Measurements from ENCODE around the gene MALRD1.

Gene MALRD1

DNA sequence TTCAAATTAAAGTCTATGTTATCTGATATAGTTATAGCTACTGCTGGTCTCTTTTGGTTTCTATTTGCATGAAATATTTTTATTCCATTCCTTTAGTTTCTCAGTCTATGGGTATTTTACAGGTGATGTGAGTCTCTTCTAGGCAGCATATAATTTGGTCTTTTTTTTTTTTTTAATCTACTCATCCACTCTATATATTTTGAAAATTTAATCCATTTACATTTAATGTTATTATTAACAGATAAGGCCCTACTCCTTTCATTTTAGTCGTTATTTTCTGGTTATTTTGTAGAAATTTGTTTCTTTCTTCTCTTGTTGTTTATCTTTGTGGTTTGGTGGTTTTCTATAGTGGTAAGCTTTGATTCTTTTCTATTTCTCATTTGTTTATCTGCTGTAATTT is 58.8 kb downstream of the MALRD1 start:
- DNase-seq (ENCODE audit: low read depth in 2 of 2): no peak

GRCh38 chr10:19111501-19112267 is 63.1 kb downstream of the MALRD1 start:
- no peak for DNase-seq (ENCODE audit: low read depth in 2 of 2)

DNA sequence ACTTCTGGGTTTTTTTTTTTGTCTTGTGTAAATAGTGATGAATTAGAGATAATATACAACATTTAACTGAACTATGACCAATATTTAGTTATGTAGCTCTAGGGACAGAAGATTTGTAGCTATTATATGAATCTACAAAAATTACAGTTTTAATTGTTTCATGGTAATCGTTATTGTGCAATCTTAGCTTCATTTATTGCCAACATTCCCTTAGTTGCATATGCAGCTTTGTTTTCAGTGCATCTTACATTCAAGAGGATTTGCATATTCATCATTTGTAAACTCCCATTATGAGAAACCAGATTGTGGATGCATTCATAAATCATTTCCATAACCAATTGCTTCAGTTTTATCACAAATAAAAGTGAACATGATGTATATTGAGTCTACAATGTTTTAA is 68.8 kb downstream of the MALRD1 start:
- no peak for DNase-seq (ENCODE audit: low read depth in 2 of 2)

DNA sequence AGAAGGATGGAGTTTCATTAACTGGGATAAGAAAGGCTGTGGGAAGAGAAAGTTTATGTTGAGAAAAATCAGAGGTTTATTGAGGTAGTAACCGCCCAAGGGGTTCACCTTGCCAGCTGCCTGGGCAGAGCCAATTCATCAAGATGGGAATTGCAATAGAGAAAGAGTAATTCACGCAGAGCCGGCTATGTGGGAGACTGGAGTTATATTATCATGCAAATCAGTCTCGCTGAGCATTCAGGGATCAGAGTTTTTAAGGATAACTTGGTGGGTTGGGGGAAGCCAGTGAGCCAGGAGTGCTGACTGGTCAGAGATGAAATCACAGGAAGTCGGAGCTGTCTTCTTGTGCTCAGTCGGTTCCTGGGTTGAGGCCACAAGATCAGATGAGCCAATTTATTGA is 70.6 kb downstream of the MALRD1 start:
- no peak for DNase-seq (ENCODE audit: low read depth in 2 of 2)

GRCh38 chr10:19120381-19120908 is 71.8 kb downstream of the MALRD1 start:
- DNase-seq (ENCODE audit: low read depth in 2 of 2): no peak

GRCh38 chr10:19133992-19134391 is 85.4 kb downstream of the MALRD1 start:
- no peak for DNase-seq (ENCODE audit: low read depth in 2 of 2)

DNA sequence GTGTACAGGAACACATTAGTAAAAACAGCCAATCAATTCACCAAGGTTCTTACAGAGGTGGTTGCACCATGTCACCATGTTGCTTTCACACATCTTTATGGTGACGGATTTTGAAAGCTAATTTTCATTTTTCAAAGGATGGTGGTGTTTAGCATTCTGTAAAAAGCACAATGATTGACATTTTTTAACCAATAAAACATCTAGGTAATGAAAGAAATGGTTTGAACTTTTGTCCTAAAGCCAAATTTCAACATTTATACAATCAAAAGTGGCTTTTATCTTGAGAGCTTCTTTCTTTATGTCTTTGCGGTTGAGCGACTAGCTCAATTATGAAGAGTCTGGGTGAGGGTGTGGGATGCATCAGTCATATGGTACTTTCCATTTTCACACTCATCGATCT is 94.4 kb downstream of the MALRD1 start:
- no peak for DNase-seq (ENCODE audit: low read depth in 2 of 2)

DNA sequence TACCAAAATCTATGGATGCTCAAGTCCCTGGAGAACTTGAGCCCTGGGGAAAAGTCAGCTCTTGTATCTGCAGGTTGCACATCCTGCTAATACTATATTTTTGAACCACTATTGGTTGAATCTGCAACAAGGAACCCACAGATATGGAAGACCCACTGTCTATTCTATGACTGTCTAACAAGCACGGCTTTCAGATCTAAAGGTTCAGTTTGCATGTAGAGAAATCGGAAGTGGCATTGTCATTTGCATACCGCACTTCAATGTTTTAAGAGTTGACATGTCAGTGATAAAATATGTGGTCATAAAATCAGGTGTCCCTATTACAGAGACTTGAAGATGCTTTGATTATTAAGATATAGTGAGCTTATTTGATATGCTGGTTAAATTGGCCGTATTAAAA is 95.6 kb downstream of the MALRD1 start:
- no peak for DNase-seq (ENCODE audit: low read depth in 2 of 2)

DNA sequence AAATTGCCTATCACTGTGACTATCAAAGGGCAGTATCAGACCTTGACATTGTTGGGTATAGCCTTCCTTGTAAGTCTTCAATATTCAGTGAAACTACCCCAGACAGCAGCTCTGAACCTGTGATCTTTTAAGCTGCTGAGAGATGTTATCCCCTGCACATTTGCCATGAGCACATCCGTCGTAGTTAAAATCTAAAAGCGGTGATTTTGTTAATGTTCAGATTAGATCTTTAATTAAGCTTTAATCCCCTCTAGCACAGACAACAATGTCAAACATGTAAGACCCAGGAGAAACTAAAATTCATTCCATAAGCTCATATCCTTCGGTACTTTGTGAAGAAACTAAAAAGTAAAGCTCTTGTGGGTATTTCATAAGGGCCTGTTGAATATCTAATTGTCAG is 105.8 kb downstream of the MALRD1 start:
- DNase-seq (ENCODE audit: low read depth in 2 of 2): no peak

- DNase-seq (ENCODE audit: low read depth in 2 of 2): no peak
These were observed 109.8 kb downstream of the MALRD1 start for GRCh38 chr10:19158358-19158757.

GRCh38 chr10:19158870-19159269 is 110.3 kb downstream of the MALRD1 start:
- no peak for DNase-seq (ENCODE audit: low read depth in 2 of 2)

- no peak for DNase-seq (ENCODE audit: low read depth in 2 of 2)
These were observed 115.9 kb downstream of the MALRD1 start for GRCh38 chr10:19164461-19164860.

GRCh38 chr10:19168584-19168983 is 120.0 kb downstream of the MALRD1 start:
- DNase-seq (ENCODE audit: low read depth in 2 of 2): no peak

- no peak for DNase-seq (ENCODE audit: low read depth in 2 of 2)
These were observed 120.4 kb downstream of the MALRD1 start for GRCh38 chr10:19169041-19169440.

DNA sequence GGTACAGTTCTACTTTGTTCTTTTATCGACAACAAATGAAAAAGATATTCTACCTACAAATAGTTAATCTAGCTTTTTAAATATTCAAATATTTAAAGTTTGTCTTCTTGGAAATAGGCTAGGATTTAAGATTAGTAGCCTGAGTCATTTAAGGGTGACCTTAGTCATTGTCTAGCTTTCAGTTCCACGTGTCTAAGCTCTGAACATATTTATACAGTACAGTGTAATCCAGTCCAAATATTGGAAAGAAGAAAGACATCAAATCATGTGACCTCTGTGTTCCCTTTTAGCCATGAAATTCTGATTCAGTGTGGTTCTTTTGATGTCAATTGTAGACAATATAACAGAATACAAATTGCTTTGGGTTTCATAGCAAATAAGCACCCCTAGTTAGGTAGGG is 121.1 kb downstream of the MALRD1 start:
- DNase-seq (ENCODE audit: low read depth in 2 of 2): no peak

DNA sequence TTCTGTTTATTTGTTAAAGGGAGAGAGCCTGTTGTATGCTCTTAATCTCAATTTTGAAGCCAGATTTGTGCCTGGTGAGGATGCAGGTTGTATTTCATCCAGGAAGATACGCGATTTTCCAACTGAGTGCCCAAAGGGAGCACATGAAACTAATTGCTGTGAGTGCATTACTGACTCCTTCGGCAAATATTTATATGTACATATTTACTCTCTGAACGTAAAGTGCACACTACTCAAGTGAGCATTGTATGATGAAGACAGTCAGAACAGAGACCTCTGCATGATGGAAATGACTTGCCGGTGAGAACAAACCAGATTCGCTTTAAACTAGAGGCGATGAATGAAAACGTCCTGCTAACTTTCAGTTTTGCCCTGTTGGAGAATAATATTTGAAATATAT is 130.1 kb downstream of the MALRD1 start:
- DNase-seq (ENCODE audit: low read depth in 2 of 2): no peak

GRCh38 chr10:19184891-19185290 is 136.3 kb downstream of the MALRD1 start:
- DNase-seq (ENCODE audit: low read depth in 2 of 2): no peak

- no peak for DNase-seq (ENCODE audit: low read depth in 2 of 2)
These were observed 146.3 kb downstream of the MALRD1 start for GRCh38 chr10:19194866-19195265.

DNA sequence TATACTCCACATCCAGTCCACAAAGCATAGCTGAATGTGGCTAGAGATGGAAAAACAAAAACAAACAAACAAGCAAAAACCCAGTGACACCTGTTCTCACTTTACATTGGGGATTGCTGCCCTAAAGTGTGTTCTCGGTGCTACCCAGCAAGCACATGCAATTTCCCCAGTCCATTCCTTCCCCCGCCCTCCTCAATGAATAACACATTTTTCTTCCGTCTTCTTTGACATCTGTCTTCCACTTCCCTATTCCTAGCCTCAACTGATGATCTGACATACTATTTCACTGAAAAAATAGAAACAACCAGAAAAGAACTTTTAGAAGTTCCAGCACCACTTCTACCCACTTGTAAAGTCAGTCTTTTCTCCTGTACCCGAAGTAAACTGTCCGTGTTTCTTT is 147.1 kb downstream of the MALRD1 start:
- no peak for DNase-seq (ENCODE audit: low read depth in 2 of 2)

GRCh38 chr10:19200211-19200610 is 151.6 kb downstream of the MALRD1 start:
- no peak for DNase-seq (ENCODE audit: low read depth in 2 of 2)

DNA sequence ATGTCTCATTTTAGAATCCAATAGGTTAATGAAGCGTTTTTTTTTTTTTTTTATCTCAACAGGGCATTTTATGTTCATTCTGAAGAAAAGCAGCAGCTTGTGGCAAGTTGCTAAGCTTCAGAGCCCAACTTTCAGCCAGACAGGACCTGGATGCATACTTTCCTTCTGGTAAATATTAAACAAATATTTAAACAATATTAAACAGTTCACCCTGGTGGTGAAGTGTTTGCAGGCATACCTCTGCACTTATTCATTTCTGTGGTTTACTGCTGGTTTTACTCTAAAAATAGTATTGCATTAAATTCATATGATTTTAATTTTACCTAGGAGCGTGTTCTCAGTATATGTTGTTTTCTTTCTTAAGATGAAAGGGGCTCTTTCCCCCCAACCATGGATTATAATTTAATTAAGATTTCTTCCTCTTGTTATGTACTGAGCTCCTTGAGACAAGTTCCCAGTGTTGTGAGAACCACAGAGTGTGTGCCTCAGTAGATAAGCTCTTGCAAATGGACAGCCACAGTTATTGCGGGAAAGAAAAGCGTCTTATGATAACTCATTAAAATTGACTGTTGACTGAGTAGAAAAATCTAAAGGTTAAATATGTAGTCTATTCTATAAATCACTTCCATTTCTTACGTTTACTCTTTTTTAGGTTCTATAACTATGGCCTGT is 155.8 kb downstream of the MALRD1 start:
- no peak for DNase-seq (ENCODE audit: low read depth in 2 of 2)

- no peak for DNase-seq (ENCODE audit: low read depth in 2 of 2)
These were observed 160.7 kb downstream of the MALRD1 start for GRCh38 chr10:19209319-19209718.

DNA sequence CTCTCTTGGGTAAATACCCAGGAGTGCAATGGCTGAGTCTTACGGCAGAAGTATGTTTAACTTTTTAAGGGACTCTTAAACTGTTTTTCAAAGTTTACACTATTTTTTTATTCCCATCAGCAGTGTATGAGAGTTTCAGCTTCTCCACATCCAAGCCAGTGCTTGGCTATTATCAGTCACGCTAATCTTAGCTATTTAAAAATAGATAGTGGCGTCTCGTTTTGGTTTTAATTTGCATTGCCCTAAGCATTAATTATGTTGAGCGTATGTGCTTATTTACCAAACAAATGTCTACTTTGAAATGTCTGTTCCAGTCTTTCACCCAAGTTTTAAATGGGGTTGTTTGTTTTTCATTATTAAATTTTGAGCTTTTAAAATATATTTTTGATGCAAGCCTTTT is 164.0 kb downstream of the MALRD1 start:
- no peak for DNase-seq (ENCODE audit: low read depth in 2 of 2)
